Transverse colon (tissue), 4 donors: ENCODE measurements around the gene SLC37A1. TPM values are rescaled to one million over a fixed set of nuclear protein-coding genes. Genes with fewer than 3 reads are reported as not detected.

Experiments
- DNase-seq: peaks from one replicate; pipeline ENCODE4 v3.0.0-alpha.2; 2019
- H3K27ac ChIP-seq, 4 donors: fragments of 200-600 bp; sonication (generic); 2 replicates each; pipeline ENCODE4 v1.5.1; 2016 to 2018; ENCODE audit warnings: inconsistent platforms in 4 of 4
- H3K27me3 ChIP-seq: fragments of 200-600 bp; sonication (generic); 2 replicates; pipeline ENCODE4 v1.5.1; 2017; ENCODE audit warnings: inconsistent platforms
- H3K36me3 ChIP-seq, 4 donors: fragments of 200-600 bp; sonication (generic); 2 replicates each; pipeline ENCODE4 v1.5.1; 2017 to 2019; ENCODE audit warnings: inconsistent platforms in 4 of 4
- H3K4me1 ChIP-seq, 4 donors: fragments of 200-600 bp; sonication (generic); 2 replicates each; pipeline ENCODE4 v1.5.1; 2017 to 2020; ENCODE audit warnings: inconsistent platforms in 4 of 4
- H3K4me3 ChIP-seq, 4 donors: fragments of 200-600 bp; sonication (generic); 1 replicate in 1 of 4; 2 replicates in 3 of 4; pipeline versions ENCODE4 v1.5.1 to v1.6.1; 2017 to 2019; ENCODE audit warnings: inconsistent platforms in 4 of 4
- H3K9me3 ChIP-seq, 2 donors: fragments of 200-600 bp; sonication (generic); 2 replicates each; pipeline ENCODE4 v1.5.1; 2017 to 2019; ENCODE audit warnings: inconsistent platforms in 2 of 2
- CTCF ChIP-seq, 5 experiments: fragments of 200-600 bp in 3 of 5; fragments of 450-650 bp in 2 of 5; sonication (generic) in 3 of 5; IDR thresholded peaks; 1 replicate in 2 of 5; 2 replicates in 3 of 5; pipeline ENCODE4 v1.5.1; 2016 to 2017; ENCODE audit warnings: antibody characterized with exemption in 5 of 5, inconsistent platforms in 3 of 5, mild to moderate bottlenecking in 2 of 5, moderate library complexity in 1 of 5
- EP300 ChIP-seq: sonication (generic); formaldehyde crosslinking; IDR thresholded peaks from one replicate; pipeline ENCODE4 v1.6.1; 2017; ENCODE audit warnings: antibody characterized with exemption, low read depth
- POLR2A ChIP-seq: fragments of 450-650 bp; IDR thresholded peaks from one replicate; pipeline ENCODE4 v1.6.1; 2016; ENCODE audit warnings: antibody characterized with exemption, mild to moderate bottlenecking, moderate library complexity
- POLR2AphosphoS5 ChIP-seq, 3 donors: sonication (generic); formaldehyde crosslinking; IDR thresholded peaks; one replicate each; pipeline ENCODE4 v1.6.1; 2016; ENCODE audit warnings: antibody characterized with exemption in 3 of 3
- WGBS, 2 donors: methylation state at CpG; one replicate each; pipeline ENCODE4 v1.1.5; 2018; ENCODE audit warnings: low coverage in 1 of 2; 5-methylcytosine and 5-hydroxymethylcytosine counted together
- in situ Hi-C, 4 donors: fragments of 200-750 bp; cut with MboI; loops; one replicate each; pipeline versions ENCODE4 v1.15.0 to v1.15.1; 2017; ENCODE audit warnings: low sequenced_read_pairs in 3 of 4, low pct_ligation_motif_present in 1 of 4, low pct_unique_long_range_greater_than_20kb in 1 of 4
- intact Hi-C: fragments of 100-400 bp; cut with DNase I; formaldehyde crosslinking; loops from one replicate; pipeline ENCODE4 v1.15.1; 2023; ENCODE audit warnings: low total_unique reads
- total RNA-seq, 4 donors: library from RNA; depleted of rRNA; stranded (reverse); fragments of >200 nt; gene quantifications; one replicate each; pipeline ENCODE4 v1.1.0, GENCODE V29; 2016

Gene SLC37A1
- total RNA-seq, 4 donors from 2014 or later: 80.8 to 139 (median 117) TPM

- Histone ChIP-seq H3K4me1 (no peaks in the 10 kb centered on the region), H3K27ac (no peak overlapping the region), H3K36me3 (peaks cover 0 to 15% (median 0%) of the 10 kb centered on the region in 4 donors), H3K27me3 (no peaks in the 10 kb centered on the region), H3K4me3 (no peak overlapping the region), H3K9me3 (no peaks in the 10 kb centered on the region)
- DNase-seq: peak; percentile 5
- in situ Hi-C loops: loop anchor here in 2 of 4 donors (25.0 kb wide), 2 partner anchors 181 to 231 kb away; no protein-coding TSS in a partner anchor
- TF ChIP-seq EP300: no peak
- TF ChIP-seq POLR2AphosphoS5 (IDR thresholded peaks at IDR 0.05): peak in 1 of 3 donors; percentile 4
- intact Hi-C loops: no loop called here
- WGBS, 2 donors: 92 to 100% methylated on average over 3 to 16 of the region's 16 CpGs
Measured at GRCh38 chr21:42580793-42581321, 67.2 kb downstream of the SLC37A1 start.

- Histone ChIP-seq H3K9me3 (no peaks in the 10 kb centered on the region), H3K36me3 (peaks cover 0 to 9% (median 0%) of the 10 kb centered on the region in 4 donors), H3K27ac (no peak overlapping the region), H3K27me3 (no peaks in the 10 kb centered on the region), H3K4me3 (no peak overlapping the region), H3K4me1 (no peaks in the 10 kb centered on the region)
- 76 to 79% methylated on average over 4 to 13 of the region's 13 CpGs for WGBS, 2 donors
- TF ChIP-seq EP300 (no peak), POLR2AphosphoS5 (IDR thresholded peaks at IDR 0.05) (no peak), CTCF (IDR thresholded peaks at IDR 0.05) (no peak), POLR2A (no peak)
- in situ Hi-C loops (loop anchor here in 2 of 4 donors (25.0 kb wide), 2 partner anchors 181 to 231 kb away; no protein-coding TSS in a partner anchor), intact Hi-C loops (no loop called here)
- peak; percentile 3 for DNase-seq
Measured at GRCh38 chr21:42581336-42581992, 67.8 kb downstream of the SLC37A1 start.

- 85 to 89% methylated on average over 10 to 17 of the region's 17 CpGs for WGBS, 2 donors
Measured at GRCh38 chr21:42581993-42582786, 68.5 kb downstream of the SLC37A1 start.

More at GRCh38 chr21:42581993-42582786, 68.5 kb downstream of the SLC37A1 start:
- Histone ChIP-seq H3K27me3 (no peaks in the 10 kb centered on the region), H3K36me3 (peaks cover 0 to 4% (median 0%) of the 10 kb centered on the region in 4 donors), H3K27ac (no peak overlapping the region), H3K9me3 (no peaks in the 10 kb centered on the region), H3K4me1 (no peaks in the 10 kb centered on the region), H3K4me3 (no peak overlapping the region)
- peak; percentile 4 for DNase-seq
- in situ Hi-C loops (loop anchor here in 2 of 4 donors (25.0 kb wide), 2 partner anchors 180 to 230 kb away; no protein-coding TSS in a partner anchor), intact Hi-C loops (no loop called here)
- no peak for TF ChIP-seq CTCF (IDR thresholded peaks at IDR 0.05)
- TF ChIP-seq POLR2AphosphoS5 (IDR thresholded peaks at IDR 0.05): no peak
- TF ChIP-seq POLR2A: no peak
- no peak for TF ChIP-seq EP300
